Gastrocnemius medialis (tissue), 4 donors: ENCODE measurements around the gene MKNK2.
"Not testable (repeated sequence)": the region's sequence is repeated elsewhere in the genome, so short reads cannot be mapped to it uniquely, and the experiment has no call there.

ENCODE experiments used
- POLR2A ChIP-seq, 2 donors: fragments of 450-650 bp; IDR thresholded peaks; one replicate each; pipeline ENCODE4 v1.6.1; 2017; ENCODE audit warnings: antibody characterized with exemption in 2 of 2, mild to moderate bottlenecking in 2 of 2, moderate library complexity in 2 of 2
- TF ChIP-seq, protein P1 (sequence below), 5 experiments: fragments of 450-650 bp in 3 of 5; fragments of 200-600 bp in 2 of 5; sonication (generic) in 2 of 5; IDR thresholded peaks in 4 of 5; conservative IDR thresholded peaks in 1 of 5; 1 replicate in 4 of 5; 2 replicates in 1 of 5; pipeline ENCODE4 v1.5.1; 2016 to 2019; ENCODE audit warnings: antibody characterized with exemption in 5 of 5, mild to moderate bottlenecking in 3 of 5, moderate library complexity in 3 of 5

DNA sequence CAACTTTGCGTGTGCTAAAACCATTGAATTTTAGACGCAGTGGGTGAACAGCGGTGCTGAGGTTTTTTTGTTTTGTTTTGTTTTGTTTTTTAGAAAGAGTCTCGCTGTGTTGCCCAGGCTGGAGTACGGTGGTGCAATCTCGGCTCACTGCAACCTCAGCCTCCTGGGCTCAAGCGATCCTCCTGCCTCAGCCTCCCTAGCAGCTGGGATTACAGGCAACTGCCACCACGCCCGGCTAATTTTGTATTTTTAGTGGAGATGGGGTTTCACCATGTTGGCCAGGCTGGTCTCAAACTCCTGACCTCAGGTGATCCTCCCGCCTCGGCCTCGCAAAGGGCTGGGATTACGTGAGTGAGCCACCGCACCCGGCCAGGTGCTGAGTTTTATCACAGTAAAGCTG lies 16.8 kb downstream of the MKNK2 start:
- TF ChIP-seq, protein P1, sequence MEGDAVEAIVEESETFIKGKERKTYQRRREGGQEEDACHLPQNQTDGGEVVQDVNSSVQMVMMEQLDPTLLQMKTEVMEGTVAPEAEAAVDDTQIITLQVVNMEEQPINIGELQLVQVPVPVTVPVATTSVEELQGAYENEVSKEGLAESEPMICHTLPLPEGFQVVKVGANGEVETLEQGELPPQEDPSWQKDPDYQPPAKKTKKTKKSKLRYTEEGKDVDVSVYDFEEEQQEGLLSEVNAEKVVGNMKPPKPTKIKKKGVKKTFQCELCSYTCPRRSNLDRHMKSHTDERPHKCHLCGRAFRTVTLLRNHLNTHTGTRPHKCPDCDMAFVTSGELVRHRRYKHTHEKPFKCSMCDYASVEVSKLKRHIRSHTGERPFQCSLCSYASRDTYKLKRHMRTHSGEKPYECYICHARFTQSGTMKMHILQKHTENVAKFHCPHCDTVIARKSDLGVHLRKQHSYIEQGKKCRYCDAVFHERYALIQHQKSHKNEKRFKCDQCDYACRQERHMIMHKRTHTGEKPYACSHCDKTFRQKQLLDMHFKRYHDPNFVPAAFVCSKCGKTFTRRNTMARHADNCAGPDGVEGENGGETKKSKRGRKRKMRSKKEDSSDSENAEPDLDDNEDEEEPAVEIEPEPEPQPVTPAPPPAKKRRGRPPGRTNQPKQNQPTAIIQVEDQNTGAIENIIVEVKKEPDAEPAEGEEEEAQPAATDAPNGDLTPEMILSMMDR (IDR thresholded peaks at IDR 0.05 in 4 of 5, conservative IDR thresholded peaks at IDR 0.05 in 1 of 5) = not testable (repeated sequence)
- TF ChIP-seq POLR2A (IDR thresholded peaks at IDR 0.05) = not testable (repeated sequence)
